Adrenal gland (tissue), 12 donors: ENCODE measurements around the gene RFT1. TPM values are rescaled to one million over a fixed set of nuclear protein-coding genes. Genes with fewer than 3 reads are reported as not detected.
A peak's percentile ranks its signal among the peaks of the same experiment; 100 is the strongest.

Source experiments
- DNase-seq, 7 donors: peaks; one replicate each; pipeline ENCODE4 v3.0.0-alpha.2; 2019 to 2020
- H3K27ac ChIP-seq, 5 donors: fragments of 200-600 bp; sonication (generic) in 4 of 5; 1 replicate in 3 of 5; 2 replicates in 2 of 5; pipeline versions ENCODE4 v1.5.1 to v1.8.0; 2016 to 2020; ENCODE audit warnings: mild to moderate bottlenecking in 1 of 5
- H3K27me3 ChIP-seq: fragments of 200-600 bp; 2 replicates; pipeline ENCODE4 v1.8.0; 2021
- H3K36me3 ChIP-seq, 2 donors: fragments of 200-600 bp; replicated peaks in 1 of 2; 1 replicate in 1 of 2; 2 replicates in 1 of 2; pipeline versions ENCODE4 v1.5.1 to v1.8.0; 2018 to 2022
- H3K4me1 ChIP-seq, 2 donors: fragments of 200-600 bp; replicated peaks in 1 of 2; 1 replicate in 1 of 2; 2 replicates in 1 of 2; pipeline versions ENCODE4 v1.5.1 to v1.8.0; 2018 to 2021
- H3K4me3 ChIP-seq, 4 donors: fragments of 200-600 bp; sonication (generic) in 3 of 4; one replicate each; pipeline ENCODE4 v1.5.1; 2016 to 2018
- H3K9me3 ChIP-seq, 3 donors: fragments of 200-600 bp; sonication (generic) in 1 of 3; replicated peaks in 1 of 3; 1 replicate in 2 of 3; 2 replicates in 1 of 3; pipeline versions ENCODE4 v1.5.1 to v1.8.0; 2016 to 2021
- POLR2A ChIP-seq, 2 donors: fragments of 450-650 bp; IDR thresholded peaks; one replicate each; pipeline ENCODE4 v1.6.1; 2017; ENCODE audit warnings: antibody characterized with exemption in 2 of 2, mild to moderate bottlenecking in 2 of 2, moderate library complexity in 1 of 2
- WGBS, 4 donors: extraction: QIAGEN DNeasy Blood & Tissue Kit in 2 of 4; methylation state at CpG; one replicate each; pipeline versions ENCODE4 v1.1.5 to v1.1.7; 2013 to 2017; 5-methylcytosine and 5-hydroxymethylcytosine counted together
- intact Hi-C, 2 donors: fragments of 100-400 bp; cut with DNase I; formaldehyde crosslinking; loops; one replicate each; pipeline versions ENCODE4 v1.14.1 to v1.15.0; 2022 to 2023
- polyA plus RNA-seq, 3 donors: library from polyadenylated mRNA; stranded (reverse); fragments of 200-250 nt in 2 of 3; fragments of 350-450 nt in 1 of 3; fragmentation: Illumina TruSeq in 1 of 3; extraction: RNeasy Lipid Tissue Mini Kit (QIAGEN cat#74804) in 1 of 3; gene quantifications; one replicate each; pipeline ENCODE4 v1.2.3, GENCODE V29; 2013 to 2014
- total RNA-seq, 9 donors: library from RNA; depleted of rRNA in 4 of 9; stranded (reverse); fragments of >200 nt in 4 of 9; fragments of 120-200 nt in 1 of 9; fragmentation: NEBNext Ultra II Directional in 1 of 9; extraction: Animal tissue kit (Norgen Biotek cat#: 25700) in 1 of 9; gene quantifications; one replicate each; pipeline versions ENCODE4 v1.1.0 to v1.2.4, GENCODE V29; 2013 to 2023
- TF ChIP-seq, protein P1 (sequence below), 6 experiments: fragments of 450-650 bp in 4 of 6; fragments of 200-600 bp in 2 of 6; sonication (generic) in 1 of 6; IDR thresholded peaks; 1 replicate in 5 of 6; 2 replicates in 1 of 6; pipeline versions ENCODE4 v1.5.1 to v1.8.0; 2016 to 2021; ENCODE audit warnings: antibody characterized with exemption in 6 of 6, mild to moderate bottlenecking in 2 of 6, moderate library complexity in 1 of 6
- donor health status: healthy with polysubstance abuse.
- donor health status: Bipolar disorder and iron deficiency.
- donor health status: DM: yes; HTN: yes; CAD: no.
- donor health status: DM: no; HTN: no; CAD: no.
- donor health status: DM: no; HTN: no; CAD: no.
- donor health status: DM: yes; HTN: yes; CAD: no.

Gene RFT1
- total and polyA plus RNA-seq, 12 donors: 6.7 to 34.5 (median 20.4) TPM

DNA sequence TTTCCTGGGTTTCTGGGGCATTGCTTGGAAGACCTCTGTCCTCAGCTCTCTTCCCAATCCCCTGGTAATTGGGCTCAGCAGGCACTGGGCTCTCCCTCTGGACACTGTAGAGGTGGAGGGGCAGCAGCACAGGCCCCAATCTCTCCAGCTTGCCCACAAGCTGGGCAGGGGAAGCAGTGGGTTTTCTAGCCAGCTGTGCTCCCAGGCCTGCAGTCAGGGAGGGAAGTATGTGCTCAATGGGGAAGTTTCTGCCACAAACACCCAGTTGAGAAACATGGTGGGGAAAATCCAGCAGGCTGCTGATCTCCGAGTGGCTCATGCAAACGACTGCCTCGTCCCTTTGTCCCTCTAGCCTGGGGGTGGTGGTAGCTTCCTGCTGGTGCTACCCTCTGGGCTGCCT lies 12.8 kb upstream of the RFT1 start:
- Histone ChIP-seq H3K9me3 (no peaks in the 10 kb centered on the region), H3K4me3 (no peak overlapping the region), H3K27me3 (no peaks in the 10 kb centered on the region), H3K4me1 (peaks cover 4 to 38% of the 10 kb centered on the region in 2 donors), H3K27ac (peak overlapping the region in 1 of 5 donors; percentile 2), H3K36me3 (no peaks in the 10 kb centered on the region)
- WGBS, 4 donors: 72 to 100% (median 76%) methylated on average over 3 of the region's 3 CpGs
- intact Hi-C loops: no loop called here
- peak in 2 of 7 donors; percentile 28 to 43 for DNase-seq
- TF ChIP-seq, protein P1, sequence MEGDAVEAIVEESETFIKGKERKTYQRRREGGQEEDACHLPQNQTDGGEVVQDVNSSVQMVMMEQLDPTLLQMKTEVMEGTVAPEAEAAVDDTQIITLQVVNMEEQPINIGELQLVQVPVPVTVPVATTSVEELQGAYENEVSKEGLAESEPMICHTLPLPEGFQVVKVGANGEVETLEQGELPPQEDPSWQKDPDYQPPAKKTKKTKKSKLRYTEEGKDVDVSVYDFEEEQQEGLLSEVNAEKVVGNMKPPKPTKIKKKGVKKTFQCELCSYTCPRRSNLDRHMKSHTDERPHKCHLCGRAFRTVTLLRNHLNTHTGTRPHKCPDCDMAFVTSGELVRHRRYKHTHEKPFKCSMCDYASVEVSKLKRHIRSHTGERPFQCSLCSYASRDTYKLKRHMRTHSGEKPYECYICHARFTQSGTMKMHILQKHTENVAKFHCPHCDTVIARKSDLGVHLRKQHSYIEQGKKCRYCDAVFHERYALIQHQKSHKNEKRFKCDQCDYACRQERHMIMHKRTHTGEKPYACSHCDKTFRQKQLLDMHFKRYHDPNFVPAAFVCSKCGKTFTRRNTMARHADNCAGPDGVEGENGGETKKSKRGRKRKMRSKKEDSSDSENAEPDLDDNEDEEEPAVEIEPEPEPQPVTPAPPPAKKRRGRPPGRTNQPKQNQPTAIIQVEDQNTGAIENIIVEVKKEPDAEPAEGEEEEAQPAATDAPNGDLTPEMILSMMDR (IDR thresholded peaks at IDR 0.05): no peak
- TF ChIP-seq POLR2A (IDR thresholded peaks at IDR 0.05): no peak

- intact Hi-C loops: no loop called here
- WGBS, 4 donors: 64 to 69% (median 67%) methylated on average over 5 to 6 of the region's 6 CpGs
- peak in 1 of 7 donors; percentile 43 for DNase-seq
Observed at GRCh38 chr3:53140847-53141845, 10.9 kb upstream of the RFT1 start.

DNA sequence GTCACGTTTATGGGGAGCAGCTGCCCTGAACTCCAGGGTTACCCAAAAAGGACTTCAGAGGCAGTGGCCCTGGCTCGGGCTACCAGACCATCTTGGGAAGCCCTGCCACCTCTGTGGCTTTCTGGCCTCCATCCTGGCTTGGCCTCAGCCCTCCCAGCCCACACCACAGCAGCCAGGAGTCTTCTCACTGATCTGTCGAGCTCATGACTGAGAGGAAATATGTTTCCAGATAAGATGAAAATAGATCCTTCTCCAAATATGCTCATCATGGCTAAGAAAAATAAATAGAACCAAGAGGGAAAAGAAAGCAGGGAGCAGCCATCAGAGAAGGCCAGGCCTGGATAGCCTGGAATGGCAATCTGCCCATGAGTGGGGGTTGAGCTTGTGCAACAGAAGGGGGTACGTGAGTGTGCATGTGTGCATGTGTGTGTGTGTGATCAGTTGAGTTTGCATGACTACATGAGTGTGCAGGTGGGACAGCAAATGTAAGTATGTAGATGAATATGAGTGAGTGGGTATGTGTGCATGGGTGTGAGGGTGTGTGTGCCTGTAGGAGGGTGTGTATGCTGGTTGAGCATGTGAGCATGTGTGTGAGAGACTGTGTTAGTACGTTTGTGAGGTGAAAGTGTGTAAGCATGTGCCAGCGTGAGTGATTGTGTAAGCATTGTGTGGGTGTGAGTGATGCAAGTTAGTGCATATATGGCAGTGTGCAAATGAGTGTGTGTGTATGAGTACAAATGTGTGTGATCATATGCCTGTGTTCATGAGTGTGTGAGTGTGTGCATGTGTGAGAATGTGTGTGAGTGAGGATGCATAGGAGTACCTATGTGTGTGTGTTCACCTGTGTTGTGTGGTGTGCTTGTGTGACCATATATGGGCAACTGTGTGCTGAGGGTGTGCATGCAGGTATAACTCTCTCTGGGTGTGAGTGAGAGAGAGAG lies 9.9 kb upstream of the RFT1 start:
- no peak for DNase-seq
- TF ChIP-seq, protein P1 (IDR thresholded peaks at IDR 0.05): no peak
- no peak for TF ChIP-seq POLR2A (IDR thresholded peaks at IDR 0.05)
- intact Hi-C loops: no loop called here
- no peaks in the 10 kb centered on the region for H3K9me3 ChIP-seq
- no peaks in the 10 kb centered on the region for H3K27me3 ChIP-seq
- WGBS, 4 donors: 36 to 53% (median 47%) methylated on average over 6 of the region's 6 CpGs
- peaks cover 0 to 25% of the 10 kb centered on the region in 2 donors for H3K4me1 ChIP-seq
- H3K4me3 ChIP-seq: no peak overlapping the region
- H3K27ac ChIP-seq: peak overlapping the region in 1 of 5 donors; percentile 11
- H3K36me3 ChIP-seq: no peaks in the 10 kb centered on the region

More at GRCh38 chr3:53140847-53141845, 10.9 kb upstream of the RFT1 start:
- H3K9me3 ChIP-seq: no peaks in the 10 kb centered on the region
- no peak overlapping the region for H3K4me3 ChIP-seq
- H3K36me3 ChIP-seq: no peaks in the 10 kb centered on the region
- peaks cover under 1 to 24% of the 10 kb centered on the region in 2 donors for H3K4me1 ChIP-seq
- TF ChIP-seq, protein P1 (IDR thresholded peaks at IDR 0.05): no peak
- H3K27me3 ChIP-seq: no peaks in the 10 kb centered on the region
- H3K27ac ChIP-seq: peak overlapping the region in 1 of 5 donors; percentile 23
